HG02885 (cell line): ENCODE data around the gene TP53.

Source experiments
- ATAC-seq: cut with Tn5 transposase; IDR thresholded peaks from one replicate; pipeline ENCODE4 v1.9.1; 2021; ENCODE audit warnings: mild to moderate bottlenecking; ENCODE audit not compliant: unreplicated experiment, poor library complexity

Gene TP53

DNA sequence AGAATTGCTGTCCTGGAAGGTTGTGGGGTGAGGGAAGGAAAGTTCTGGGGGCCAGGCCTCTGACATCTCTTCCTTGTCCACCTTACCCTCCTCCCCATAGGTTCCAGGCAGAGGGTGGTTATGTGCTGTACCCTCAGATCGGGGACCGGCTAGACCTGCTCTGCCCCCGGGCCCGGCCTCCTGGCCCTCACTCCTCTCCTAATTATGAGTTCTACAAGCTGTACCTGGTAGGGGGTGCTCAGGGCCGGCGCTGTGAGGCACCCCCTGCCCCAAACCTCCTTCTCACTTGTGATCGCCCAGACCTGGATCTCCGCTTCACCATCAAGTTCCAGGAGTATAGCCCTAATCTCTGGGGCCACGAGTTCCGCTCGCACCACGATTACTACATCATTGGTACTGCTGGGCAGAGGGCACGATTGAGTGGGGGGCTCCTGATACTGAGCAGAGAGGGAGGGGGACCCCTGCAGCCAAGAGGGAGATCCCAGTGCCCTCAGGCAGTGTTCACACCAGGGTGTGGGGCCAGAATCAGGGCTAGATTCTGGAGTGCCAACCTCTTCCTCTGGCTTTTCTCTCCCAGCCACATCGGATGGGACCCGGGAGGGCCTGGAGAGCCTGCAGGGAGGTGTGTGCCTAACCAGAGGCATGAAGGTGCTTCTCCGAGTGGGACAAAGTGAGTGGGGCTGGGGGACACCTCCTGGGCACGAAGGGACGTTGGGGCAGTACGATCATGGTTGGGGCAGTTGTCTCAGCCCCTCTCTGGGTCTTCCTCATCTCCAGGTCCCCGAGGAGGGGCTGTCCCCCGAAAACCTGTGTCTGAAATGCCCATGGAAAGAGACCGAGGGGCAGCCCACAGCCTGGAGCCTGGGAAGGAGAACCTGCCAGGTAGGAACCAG lies 20.8 kb upstream of the TP53 start:
- ATAC-seq = no peak

DNA sequence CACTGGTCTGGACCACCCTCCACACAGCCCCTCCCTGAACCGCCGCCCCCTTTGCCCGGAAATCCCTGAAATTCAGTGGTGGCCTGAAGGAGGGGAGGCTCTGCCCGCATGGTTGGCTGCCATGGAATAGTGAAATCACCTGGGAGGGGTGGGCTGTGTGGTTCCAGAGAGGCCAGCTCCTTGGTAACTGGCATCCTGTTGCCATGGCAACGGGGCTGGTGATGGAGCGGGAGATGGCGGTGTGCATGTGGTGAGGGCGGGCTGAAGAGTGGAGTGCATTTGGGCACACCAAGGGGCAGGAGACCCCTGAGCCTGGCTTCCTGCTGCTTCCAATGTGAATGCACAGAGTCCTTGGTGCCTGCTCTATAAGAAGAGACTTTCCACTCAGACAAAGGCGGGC lies 20.2 kb upstream of the TP53 start:
- ATAC-seq = no peak

- no peak for ATAC-seq
Observed at GRCh38 chr17:7706631-7707354, 19.5 kb upstream of the TP53 start.

DNA sequence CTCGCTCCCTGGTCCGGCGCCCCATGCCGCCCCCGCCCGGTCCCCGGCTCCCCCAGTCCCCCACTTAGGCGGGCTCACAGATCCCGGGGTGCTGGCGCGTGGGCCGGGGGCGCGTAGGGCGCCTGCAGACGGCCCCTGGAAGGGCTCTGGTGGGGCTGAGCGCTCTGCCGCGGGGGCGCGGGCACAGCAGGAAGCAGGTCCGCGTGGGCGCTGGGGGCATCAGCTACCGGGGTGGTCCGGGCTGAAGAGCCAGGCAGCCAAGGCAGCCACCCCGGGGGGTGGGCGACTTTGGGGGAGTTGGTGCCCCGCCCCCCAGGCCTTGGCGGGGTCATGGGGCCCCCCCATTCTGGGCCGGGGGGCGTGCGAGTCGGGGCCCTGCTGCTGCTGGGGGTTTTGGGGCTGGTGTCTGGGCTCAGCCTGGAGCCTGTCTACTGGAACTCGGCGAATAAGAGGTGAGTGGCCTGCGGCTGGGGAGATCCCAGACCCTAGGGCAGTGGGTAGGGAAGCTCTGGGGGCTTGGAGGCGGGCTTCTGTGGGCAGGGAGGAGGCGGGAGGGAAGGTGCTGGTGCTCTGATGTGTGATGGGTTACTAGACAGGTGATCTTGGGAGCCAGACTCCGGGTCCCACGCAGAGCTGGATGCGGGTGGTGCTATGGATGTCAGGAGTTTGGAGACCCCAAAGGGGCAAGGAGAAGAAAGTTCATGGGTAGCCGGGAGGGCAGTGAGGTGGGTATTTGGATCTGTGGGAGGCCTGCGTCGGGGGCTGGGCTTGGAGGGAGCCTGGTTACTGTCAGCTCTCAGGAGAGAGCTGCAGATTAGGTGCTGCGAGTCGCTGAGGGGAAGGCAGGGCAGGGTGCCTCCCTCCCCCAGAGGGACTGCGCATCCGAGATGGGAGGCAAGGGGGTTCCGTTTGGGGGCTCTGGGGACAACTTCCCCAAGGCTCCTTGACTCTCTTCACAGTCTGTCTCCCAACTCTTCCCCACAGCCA lies 18.3 kb upstream of the TP53 start:
- no peak for ATAC-seq

DNA sequence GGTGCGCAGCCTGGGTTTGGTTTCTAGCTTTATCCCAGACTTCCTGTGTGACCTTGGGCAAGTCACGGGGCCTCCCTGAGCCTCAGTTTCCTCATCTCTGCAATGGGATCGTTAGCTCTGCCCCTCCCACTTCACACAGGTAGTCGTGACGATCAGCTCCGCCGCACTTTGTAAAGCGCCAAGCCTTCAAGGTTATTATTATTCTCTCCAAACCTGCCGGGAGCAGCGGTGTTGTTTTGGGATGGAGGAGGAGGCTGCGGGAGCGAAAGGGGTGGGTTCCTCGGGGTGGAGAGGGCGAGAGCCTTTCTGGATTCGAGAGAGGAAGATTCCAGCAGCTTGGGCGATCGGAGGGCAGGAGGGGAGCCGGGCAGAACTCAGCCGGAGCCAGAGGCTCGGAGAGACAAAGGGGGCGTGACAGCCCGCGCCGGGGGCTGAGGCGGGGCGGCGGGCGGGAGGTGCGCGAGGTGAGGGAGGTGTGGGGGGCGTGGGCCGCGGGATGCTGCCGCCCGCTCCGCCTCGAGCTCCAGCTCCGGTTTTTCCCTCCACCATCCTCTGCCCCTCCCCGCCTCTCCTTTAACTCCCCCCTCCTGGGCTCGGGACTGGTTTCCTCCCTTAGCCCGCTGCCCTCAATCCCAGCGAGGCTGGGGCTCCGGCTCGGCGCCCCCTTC lies 17.4 kb upstream of the TP53 start, which contains the start of gene EFNB3:
Gene EFNB3, plus strand, starts transcription at position 602 of the 668 bp plus-strand sequence. CDS start 397 bp downstream, outside the sequence.
- no peak for ATAC-seq

GRCh38 chr17:7703584-7704479 lies 16.5 kb upstream of the TP53 start:
- no peak for ATAC-seq

- ATAC-seq = no peak
Observed at GRCh38 chr17:7702776-7703175, 15.5 kb upstream of the TP53 start.

DNA sequence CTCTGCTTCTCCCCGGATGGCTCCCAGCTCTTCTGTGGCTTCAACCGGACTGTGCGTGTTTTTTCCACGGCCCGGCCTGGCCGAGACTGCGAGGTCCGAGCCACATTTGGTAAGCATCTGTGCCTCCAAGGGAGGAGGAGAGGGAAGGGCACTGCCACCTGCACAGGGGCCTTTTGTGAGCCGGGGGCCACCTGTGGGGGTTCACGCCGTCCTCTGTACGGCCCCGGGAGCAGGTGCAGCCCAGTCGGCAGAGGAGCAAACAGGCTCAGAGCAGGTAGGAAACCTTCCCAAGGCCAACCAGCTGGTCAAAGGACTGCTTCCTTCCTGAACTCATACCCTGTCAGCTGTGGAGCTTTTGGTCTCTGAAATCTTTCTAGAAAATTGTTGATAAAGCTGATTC lies 14.4 kb upstream of the TP53 start:
- no peak for ATAC-seq

DNA sequence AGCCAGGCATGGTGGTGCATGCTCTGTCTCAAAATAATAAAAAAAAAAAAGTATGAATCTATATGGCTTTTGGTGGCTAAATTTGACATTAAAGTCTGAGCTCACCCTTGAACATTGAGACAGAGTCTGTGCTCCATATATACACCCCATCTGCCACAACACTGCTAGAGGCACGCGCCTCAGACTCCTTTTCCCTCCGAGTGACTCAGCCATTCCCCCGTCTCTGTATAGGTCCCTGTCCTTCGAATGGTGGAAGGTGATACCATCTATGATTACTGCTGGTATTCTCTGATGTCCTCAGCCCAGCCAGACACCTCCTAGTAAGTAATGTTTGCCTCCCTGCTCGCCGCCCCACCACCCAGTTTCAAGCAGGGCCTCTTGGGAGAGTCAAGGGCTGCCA lies 13.2 kb upstream of the TP53 start:
- ATAC-seq = no peak

DNA sequence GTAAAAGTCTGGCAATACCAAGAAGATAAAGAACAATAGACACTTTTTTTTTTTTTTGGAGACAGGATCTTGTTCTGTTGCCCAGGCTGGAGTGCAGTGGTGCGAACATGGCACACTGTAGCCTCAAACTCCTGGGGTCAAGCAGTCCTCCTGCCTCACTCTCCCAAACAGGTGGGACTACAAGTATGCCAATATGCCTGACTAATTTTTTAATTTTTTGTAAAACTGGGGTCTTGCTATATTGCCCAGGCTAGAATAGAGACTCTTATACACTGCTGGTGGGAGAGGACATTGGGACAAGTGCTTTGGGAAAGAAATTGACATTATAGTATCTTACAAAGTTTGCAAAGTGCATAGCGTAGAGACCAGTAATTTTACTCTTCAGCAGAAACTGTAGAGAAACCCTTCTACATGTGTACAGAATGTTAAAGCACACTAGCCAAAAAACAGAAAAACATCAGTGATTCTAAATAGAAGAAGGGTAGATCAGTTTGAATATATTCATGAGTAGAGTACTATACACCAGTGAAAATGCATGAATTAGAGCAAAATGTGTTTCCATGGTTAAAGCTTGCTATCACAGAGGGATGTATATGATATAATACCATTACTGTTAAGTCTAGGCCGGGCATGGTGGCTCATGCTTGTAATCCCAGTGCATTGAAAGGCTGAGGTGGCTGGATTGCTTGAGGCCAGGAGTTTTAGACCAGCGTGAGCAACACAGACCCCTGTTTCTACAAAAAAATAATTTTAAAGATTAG lies 10.7 kb upstream of the TP53 start:
- ATAC-seq = no peak

GRCh38 chr17:7695586-7695985 lies 8.3 kb upstream of the TP53 start:
- ATAC-seq = no peak

GRCh38 chr17:7688808-7689316 lies 1.6 kb upstream of the TP53 start:
- ATAC-seq = no peak

DNA sequence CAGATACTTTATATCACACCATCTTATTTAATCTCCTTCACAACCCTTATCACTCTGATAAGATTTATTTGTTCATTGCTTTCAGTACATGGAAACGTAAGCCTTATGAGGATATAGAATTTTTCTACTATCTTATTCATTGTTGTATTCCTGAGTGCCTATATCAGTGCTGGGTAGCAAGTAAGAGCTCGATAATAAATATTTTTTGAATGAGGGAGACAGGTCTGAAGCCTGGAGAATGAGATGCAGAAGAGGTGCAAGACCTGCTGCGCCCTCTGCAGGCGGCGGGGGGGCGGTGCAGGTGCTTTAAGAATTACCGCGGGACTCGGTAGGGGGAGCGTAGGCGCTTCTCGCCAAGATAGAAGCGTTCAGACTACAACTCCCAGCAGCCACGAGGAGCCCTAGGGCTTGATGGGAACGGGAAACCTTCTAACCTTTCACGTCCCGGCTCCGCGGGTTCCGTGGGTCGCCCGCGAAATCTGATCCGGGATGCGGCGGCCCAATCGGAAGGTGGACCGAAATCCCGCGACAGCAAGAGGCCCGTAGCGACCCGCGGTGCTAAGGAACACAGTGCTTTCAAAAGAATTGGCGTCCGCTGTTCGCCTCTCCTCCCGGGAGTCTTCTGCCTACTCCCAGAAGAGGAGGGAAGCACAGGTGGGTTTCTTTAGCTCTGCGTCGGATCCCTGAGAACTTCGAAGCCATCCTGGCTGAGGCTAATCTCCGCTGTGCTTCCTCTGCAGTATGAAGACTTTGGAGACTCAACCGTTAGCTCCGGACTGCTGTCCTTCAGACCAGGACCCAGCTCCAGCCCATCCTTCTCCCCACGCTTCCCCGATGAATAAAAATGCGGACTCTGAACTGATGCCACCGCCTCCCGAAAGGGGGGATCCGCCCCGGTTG lies 868 bp upstream of the TP53 start, which contains the start of gene WRAP53:
Gene WRAP53, plus strand, starts transcription at position 570 of the 900 bp plus-strand sequence. Its CDS starts 172 bp downstream, at position 742.
- ATAC-seq = peak; percentile 78

DNA sequence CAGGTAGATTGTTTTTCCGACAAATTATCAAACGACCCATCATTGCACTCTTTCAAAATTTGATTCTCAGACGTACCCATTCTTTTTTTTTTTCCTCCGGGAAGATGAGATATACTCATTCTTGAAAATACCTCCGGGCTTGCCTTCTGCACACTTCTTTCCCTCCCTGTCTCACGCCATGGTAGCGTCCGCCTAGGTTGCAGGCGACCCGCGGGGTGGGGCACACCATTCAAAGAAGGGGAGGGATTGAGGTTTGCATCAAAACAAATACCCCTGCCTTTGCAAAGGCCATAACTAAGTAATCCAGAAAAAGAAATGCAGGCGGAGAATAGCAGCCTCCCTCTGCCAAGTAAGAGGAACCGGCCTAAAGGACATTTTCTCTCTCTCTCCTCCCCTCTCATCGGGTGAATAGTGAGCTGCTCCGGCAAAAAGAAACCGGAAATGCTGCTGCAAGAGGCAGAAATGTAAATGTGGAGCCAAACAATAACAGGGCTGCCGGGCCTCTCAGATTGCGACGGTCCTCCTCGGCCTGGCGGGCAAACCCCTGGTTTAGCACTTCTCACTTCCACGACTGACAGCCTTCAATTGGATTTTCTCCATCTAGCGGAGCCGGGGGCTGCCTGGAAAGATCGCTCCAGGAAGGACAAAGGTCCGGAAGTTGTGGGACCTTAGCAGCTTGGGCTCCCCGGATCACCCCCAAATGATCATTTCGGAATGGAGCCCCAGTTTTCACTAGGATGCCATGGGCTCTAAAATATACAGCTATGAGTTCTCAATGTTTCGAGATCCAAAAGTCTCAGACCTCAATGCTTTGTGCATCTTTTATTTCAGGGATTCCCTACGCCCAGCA lies 843 bp downstream of the TP53 start:
- peak; percentile 51 for ATAC-seq

- ATAC-seq = peak; percentile 58
Observed at GRCh38 chr17:7685533-7686221, 1.6 kb downstream of the TP53 start.
